DMS114 treated with DMSO at 0.1 percent for 48 hours (cell line): Measurements from ENCODE around the gene PCDHGA1.

Source experiments
- DNase-seq: peaks from one replicate; lab custom pipeline; 2025; ENCODE audit not compliant: unreplicated experiment; lab: John Stamatoyannopoulos, UW

PCDHGA1 gene

DNA sequence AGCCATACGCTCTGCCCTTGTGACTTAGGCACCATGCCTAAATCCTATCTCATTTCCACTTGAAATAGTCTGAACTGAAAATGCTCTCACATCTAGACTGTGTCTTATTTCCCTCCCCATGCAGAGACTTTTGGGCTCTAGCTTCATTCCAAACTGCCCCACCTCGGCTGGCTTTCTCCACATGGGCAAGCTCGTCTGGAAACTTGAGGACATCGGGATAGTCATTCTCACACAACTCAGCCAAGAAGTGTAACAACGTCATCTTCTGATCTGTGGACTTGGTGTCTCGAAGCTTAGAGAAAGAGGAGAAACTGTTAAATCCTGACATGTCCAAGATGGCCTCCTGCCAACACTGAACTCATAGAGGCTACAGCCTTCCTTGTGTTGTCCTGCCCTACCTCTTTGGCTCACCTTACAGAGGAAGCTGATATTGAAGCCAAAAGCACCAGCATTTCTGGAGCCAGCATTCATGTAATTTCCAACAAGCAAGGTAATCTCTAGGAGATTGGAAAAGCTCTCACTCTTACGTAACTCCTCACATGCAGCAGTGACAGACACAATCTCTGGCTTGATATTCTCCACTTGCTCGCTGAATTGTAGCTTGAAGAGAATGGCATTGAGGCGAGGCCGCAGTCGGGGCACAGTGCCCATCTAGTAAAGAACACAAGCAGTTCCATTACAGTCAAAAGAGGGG, 198.1 kb downstream of the PCDHGA1 start:
- DNase-seq = no peak

GRCh38 chr5:141529002-141529401, 198.7 kb downstream of the PCDHGA1 start:
- DNase-seq = no peak

GRCh38 chr5:141529873-141530272, 199.6 kb downstream of the PCDHGA1 start:
- DNase-seq = no peak

DNA sequence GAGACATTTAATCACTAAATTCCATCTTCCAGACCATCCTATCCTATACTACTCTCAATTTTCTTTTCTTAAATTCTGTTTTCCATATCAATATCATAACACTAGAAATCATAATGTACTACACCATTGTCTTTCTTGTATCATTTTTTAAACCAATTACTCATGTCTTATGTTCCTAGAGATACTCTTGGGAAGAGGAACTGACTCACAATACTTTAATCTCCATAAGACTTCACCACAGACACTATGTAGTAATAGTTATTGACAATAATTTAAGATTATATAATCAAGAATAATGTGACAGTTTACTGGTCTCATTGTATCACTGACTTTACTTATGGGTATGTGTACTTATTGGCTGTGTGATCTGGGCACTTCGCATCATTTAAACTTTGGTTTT, 202.4 kb downstream of the PCDHGA1 start:
- no peak for DNase-seq

- DNase-seq = no peak
Observed at GRCh38 chr5:141533897-141534296, 203.6 kb downstream of the PCDHGA1 start.

DNA sequence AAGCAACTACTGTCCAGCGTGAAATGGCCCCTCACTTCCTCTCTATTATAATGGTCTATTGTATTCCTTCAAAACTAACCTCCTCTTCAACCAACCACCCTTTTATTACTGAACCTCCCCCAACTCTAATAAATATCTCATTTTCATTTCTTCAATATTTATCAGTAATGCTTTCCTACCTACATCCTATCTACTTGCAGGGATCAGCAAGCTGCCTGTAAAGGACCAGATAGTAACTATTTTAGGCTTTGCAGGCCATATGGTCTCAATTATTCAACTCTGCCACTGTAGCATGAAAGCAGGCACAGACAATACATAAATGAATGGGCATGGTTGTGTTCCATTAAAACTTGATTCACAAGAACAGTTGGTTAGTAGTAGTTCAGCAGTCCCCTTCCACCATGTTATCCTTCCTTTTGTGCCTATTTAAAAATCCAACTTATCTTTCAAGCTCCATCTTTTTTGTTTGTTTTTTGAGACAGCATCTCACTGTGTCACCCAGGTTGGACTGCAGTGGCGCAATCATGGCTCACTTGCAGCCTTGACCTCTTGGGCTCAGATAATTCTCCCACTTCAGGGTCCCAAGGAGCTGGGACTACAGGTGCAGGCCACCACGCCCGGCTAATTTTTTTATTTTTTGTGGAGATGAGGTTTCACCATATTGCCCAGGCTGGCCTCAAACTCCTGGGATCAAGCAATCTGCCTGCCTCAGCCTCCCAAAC, 204.3 kb downstream of the PCDHGA1 start:
- no peak for DNase-seq

DNA sequence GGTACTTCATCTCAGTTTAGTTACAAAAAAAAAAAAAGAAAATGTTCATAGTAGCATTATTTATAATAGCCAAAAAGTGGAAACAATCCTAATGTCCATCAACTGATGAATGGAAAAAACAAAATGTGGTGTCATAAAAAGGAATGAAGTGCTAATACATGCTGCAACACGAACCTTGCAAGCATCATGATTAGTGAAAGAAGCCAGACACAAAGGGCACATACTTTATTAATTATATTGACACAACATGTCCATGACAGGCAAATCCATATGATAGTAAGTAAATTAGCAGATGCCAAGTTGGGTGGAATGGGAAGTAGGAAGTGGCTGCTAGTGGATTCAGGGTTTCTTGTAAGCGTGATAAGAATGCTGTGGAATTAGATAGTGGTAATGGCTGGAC, 212.7 kb downstream of the PCDHGA1 start:
- no peak for DNase-seq

DNA sequence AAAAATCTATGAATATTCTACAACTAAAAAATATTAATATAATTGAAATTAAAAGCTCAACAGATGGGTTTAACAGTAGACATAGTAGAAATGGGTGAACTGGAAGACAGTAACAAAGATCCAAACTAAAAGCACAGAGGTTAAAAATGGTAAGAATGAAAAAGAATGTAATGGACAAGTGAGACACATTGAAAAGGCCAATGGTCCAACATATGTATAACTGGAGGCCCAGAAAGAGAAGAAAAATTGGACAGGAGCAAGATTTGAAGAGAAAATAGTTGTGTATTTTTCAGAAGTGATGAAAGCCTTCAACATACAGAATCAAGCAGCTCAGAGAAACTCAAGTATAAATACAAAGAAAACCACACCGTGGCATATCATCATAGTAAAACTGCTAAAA, 217.2 kb downstream of the PCDHGA1 start:
- no peak for DNase-seq

GRCh38 chr5:141547921-141548320, 217.6 kb downstream of the PCDHGA1 start:
- DNase-seq = no peak

- peak; percentile 91 for DNase-seq
Observed at GRCh38 chr5:141557681-141558136, 227.4 kb downstream of the PCDHGA1 start.

DNA sequence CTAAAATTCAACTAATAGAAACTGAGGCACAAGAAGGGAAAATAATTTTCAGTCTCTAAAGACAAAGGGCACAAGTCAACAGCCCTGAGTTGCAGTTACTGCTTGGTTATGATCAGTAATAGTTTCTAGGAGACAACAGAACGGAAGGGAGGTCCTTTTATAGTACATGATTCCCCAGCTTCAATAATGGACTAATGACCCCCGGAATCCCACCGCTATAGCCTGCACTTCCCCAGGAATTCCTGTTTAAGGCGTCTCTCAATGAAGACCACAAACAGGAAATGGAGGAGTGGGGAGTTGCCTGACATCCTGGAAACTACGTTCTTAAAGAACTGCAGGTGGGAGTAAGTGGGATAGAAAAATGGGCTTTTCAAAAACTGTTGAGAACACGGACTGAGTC, 227.8 kb downstream of the PCDHGA1 start:
- DNase-seq = no peak

GRCh38 chr5:141559461-141559860, 229.1 kb downstream of the PCDHGA1 start:
- no peak for DNase-seq

- no peak for DNase-seq
Observed at GRCh38 chr5:141560151-141560550, 229.8 kb downstream of the PCDHGA1 start.

- DNase-seq = peak; percentile 11
Observed at GRCh38 chr5:141560725-141561483, 230.6 kb downstream of the PCDHGA1 start.
